HEK293 (cell line): ENCODE data around the gene SLC25A11.

ENCODE experiments used
- CTCF ChIP-seq: fragments of 450-650 bp; formaldehyde crosslinking; IDR thresholded peaks from 2 replicates; pipeline ENCODE4 v1.5.1; 2016; ENCODE audit warnings: missing biosample characterization, missing genetic modification characterization
- ZNF140 ChIP-seq: fragments of 450-650 bp; formaldehyde crosslinking; IDR thresholded peaks from 2 replicates; pipeline ENCODE4 v1.5.1; 2016; ENCODE audit warnings: missing biosample characterization, missing genetic modification characterization
- ZNF529 ChIP-seq: fragments of 450-650 bp; formaldehyde crosslinking; IDR thresholded peaks from 2 replicates; pipeline ENCODE4 v1.5.1; 2017; ENCODE audit warnings: missing genetic modification characterization, missing biosample characterization; ENCODE audit not compliant: insufficient replicate concordance

GRCh38 chr17:4969551-4970173 is 29.8 kb upstream of the SLC25A11 start:
- TF ChIP-seq ZNF529 (tag by site-specific recombination), result no peak
- TF ChIP-seq ZNF140 (tag by site-specific recombination), result no peak
- TF ChIP-seq CTCF (tag by site-specific recombination), result no peak
